Astrocyte (in vitro differentiated cells and primary cell): ENCODE measurements around the gene F10. TPM values are rescaled to one million over a fixed set of nuclear protein-coding genes. Genes with fewer than 3 reads are reported as not detected.

Experiments used
- DNase-seq: peaks from one replicate; pipeline ENCODE4 v3.0.0-alpha.2; 2010; ENCODE audit warnings: low read depth
- FAIRE-seq: peaks from 2 replicates; lab custom pipeline; 2011; peaks lifted over from hg19 to GRCh38; lab: Jason Lieb, UNC
- H2AFZ ChIP-seq: 2 replicates; pipeline ENCODE4 v1.6.0; 2012; ENCODE audit warnings: low read depth, low read length, inconsistent platforms
- H3K27ac ChIP-seq: 2 replicates; pipeline ENCODE4 v1.5.1; 2011; ENCODE audit warnings: low read depth, low read length, inconsistent platforms
- H3K27me3 ChIP-seq: 2 replicates; pipeline ENCODE4 v1.6.0; 2011; ENCODE audit warnings: low read length, inconsistent platforms; ENCODE audit not compliant: insufficient read depth
- H3K36me3 ChIP-seq: 2 replicates; pipeline ENCODE4 v1.5.1; 2011; ENCODE audit warnings: low read length, inconsistent platforms; ENCODE audit not compliant: insufficient read depth
- H3K4me1 ChIP-seq: 2 replicates; pipeline ENCODE4 v1.5.1; 2011; ENCODE audit warnings: low read length, inconsistent platforms; ENCODE audit not compliant: insufficient read depth
- H3K4me2 ChIP-seq: 2 replicates; pipeline ENCODE4 v1.6.0; 2012; ENCODE audit warnings: low read length, inconsistent platforms
- H3K4me3 ChIP-seq: 2 replicates; pipeline ENCODE4 v1.5.1; 2011; ENCODE audit warnings: low read depth, mild to moderate bottlenecking, low read length, inconsistent platforms; ENCODE audit not compliant: insufficient read depth
- H3K79me2 ChIP-seq: 2 replicates; pipeline ENCODE4 v1.6.0; 2012; ENCODE audit warnings: mild to moderate bottlenecking, low read length, inconsistent platforms; ENCODE audit not compliant: insufficient read depth
- H3K9ac ChIP-seq: 2 replicates; pipeline ENCODE4 v1.6.0; 2012; ENCODE audit warnings: mild to moderate bottlenecking, low read length, inconsistent platforms
- H3K9me3 ChIP-seq: 2 replicates; pipeline ENCODE4 v1.5.1; 2012; ENCODE audit warnings: low read depth, mild to moderate bottlenecking, low read length, inconsistent platforms; ENCODE audit not compliant: insufficient read depth
- H4K20me1 ChIP-seq: 2 replicates; pipeline ENCODE4 v1.6.0; 2012; ENCODE audit warnings: low read length, inconsistent platforms; ENCODE audit not compliant: insufficient read depth
- H3K27ac Mint-ChIP-seq: one replicate; pipeline ENCODE4 v1.8.0; 2021; ENCODE audit warnings: mild to moderate bottlenecking, mixed read lengths; ENCODE audit not compliant: unreplicated experiment
- H3K27me3 Mint-ChIP-seq: one replicate; pipeline ENCODE4 v1.8.0; 2021; ENCODE audit warnings: low read depth, mixed read lengths; ENCODE audit not compliant: unreplicated experiment
- H3K36me3 Mint-ChIP-seq: one replicate; pipeline ENCODE4 v1.8.0; 2021; ENCODE audit warnings: low read depth, mixed read lengths; ENCODE audit not compliant: unreplicated experiment
- H3K4me1 Mint-ChIP-seq: one replicate; pipeline ENCODE4 v1.8.0; 2021; ENCODE audit warnings: low read depth, mixed read lengths; ENCODE audit not compliant: unreplicated experiment
- H3K4me3 Mint-ChIP-seq: one replicate; pipeline ENCODE4 v1.8.0; 2021; ENCODE audit warnings: mild to moderate bottlenecking, moderate library complexity, mixed read lengths; ENCODE audit not compliant: unreplicated experiment
- H3K9me3 Mint-ChIP-seq: one replicate; pipeline ENCODE4 v1.8.0; 2021; ENCODE audit warnings: mild to moderate bottlenecking, mixed read lengths; ENCODE audit not compliant: unreplicated experiment
- EZH2 ChIP-seq: IDR thresholded peaks from 2 replicates; pipeline ENCODE4 v1.6.1; 2012; ENCODE audit warnings: mild to moderate bottlenecking, low read length, inconsistent platforms; ENCODE audit not compliant: insufficient read depth
- total RNA-seq: library from RNA; stranded (reverse); gene quantifications from 2 replicates; pipeline ENCODE4 v1.2.1, GENCODE V29; 2021
- TF ChIP-seq, protein P1 (sequence below): IDR thresholded peaks from 2 replicates; pipeline ENCODE4 v1.5.1; 2011; ENCODE audit warnings: low read depth, mild to moderate bottlenecking, inconsistent platforms, low read length, moderate library complexity; ENCODE audit not compliant: insufficient read depth

F10 gene
- total RNA-seq, 1 donor from 2014 or later = 0.45 TPM

DNA sequence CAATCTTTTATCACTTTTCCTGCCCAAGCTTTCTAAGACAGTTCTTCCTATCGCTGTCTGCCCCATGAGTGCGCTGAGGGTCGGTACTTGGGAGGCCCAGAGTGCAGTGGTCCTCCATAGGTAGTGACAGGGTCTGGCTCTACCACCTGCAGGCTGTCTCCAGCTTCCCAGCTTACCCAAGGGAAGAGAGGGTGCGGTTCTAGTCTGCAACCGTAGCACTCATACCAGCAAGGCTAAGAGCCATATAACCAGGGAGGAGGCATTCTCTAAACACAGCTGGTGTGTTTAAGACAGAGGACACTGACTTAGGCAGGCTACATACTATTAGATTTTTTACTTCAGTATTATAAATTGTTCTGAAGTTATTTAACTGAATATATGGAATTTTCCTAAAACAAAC, 44.1 kb downstream of the F10 start:
- Histone ChIP-seq H3K27me3 (no peaks in the 10 kb centered on the region), H3K9ac (no peak overlapping the region), H3K4me2 (no peak overlapping the region), H3K27ac (no peak overlapping the region), H2AFZ (no peak overlapping the region), H3K4me3 (no peak overlapping the region), H3K9me3 (no peaks in the 10 kb centered on the region), H3K79me2 (no peaks in the 10 kb centered on the region), H4K20me1 (no peaks in the 10 kb centered on the region), H3K36me3 (peaks cover 5% of the 10 kb centered on the region), H3K4me1 (no peaks in the 10 kb centered on the region)
- TF ChIP-seq, protein P1, sequence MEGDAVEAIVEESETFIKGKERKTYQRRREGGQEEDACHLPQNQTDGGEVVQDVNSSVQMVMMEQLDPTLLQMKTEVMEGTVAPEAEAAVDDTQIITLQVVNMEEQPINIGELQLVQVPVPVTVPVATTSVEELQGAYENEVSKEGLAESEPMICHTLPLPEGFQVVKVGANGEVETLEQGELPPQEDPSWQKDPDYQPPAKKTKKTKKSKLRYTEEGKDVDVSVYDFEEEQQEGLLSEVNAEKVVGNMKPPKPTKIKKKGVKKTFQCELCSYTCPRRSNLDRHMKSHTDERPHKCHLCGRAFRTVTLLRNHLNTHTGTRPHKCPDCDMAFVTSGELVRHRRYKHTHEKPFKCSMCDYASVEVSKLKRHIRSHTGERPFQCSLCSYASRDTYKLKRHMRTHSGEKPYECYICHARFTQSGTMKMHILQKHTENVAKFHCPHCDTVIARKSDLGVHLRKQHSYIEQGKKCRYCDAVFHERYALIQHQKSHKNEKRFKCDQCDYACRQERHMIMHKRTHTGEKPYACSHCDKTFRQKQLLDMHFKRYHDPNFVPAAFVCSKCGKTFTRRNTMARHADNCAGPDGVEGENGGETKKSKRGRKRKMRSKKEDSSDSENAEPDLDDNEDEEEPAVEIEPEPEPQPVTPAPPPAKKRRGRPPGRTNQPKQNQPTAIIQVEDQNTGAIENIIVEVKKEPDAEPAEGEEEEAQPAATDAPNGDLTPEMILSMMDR = no peak
- no peak for TF ChIP-seq EZH2
- FAIRE-seq (no peak), DNase-seq (no peak)
- Mint-ChIP-seq H3K36me3 (peaks cover 13% of the 10 kb centered on the region), H3K27me3 (peaks cover 8% of the 10 kb centered on the region), H3K4me1 (peaks cover 3% of the 10 kb centered on the region), H3K4me3 (no peak overlapping the region), H3K9me3 (peaks cover 2% of the 10 kb centered on the region), H3K27ac (no peak overlapping the region)

- TF ChIP-seq, protein P1 = no peak
- no peak for TF ChIP-seq EZH2
- Histone ChIP-seq H4K20me1 (no peaks in the 10 kb centered on the region), H3K4me3 (no peak overlapping the region), H3K9me3 (no peaks in the 10 kb centered on the region), H3K4me2 (no peak overlapping the region), H3K27me3 (no peaks in the 10 kb centered on the region), H3K27ac (no peak overlapping the region), H3K36me3 (peaks cover 5% of the 10 kb centered on the region), H3K79me2 (no peaks in the 10 kb centered on the region), H3K9ac (no peak overlapping the region), H3K4me1 (no peaks in the 10 kb centered on the region), H2AFZ (no peak overlapping the region)
- Mint-ChIP-seq H3K4me3 (no peak overlapping the region), H3K9me3 (peaks cover 2% of the 10 kb centered on the region), H3K27me3 (peaks cover 8% of the 10 kb centered on the region), H3K27ac (no peak overlapping the region), H3K4me1 (peaks cover 3% of the 10 kb centered on the region), H3K36me3 (peaks cover 16% of the 10 kb centered on the region)
- no peak for FAIRE-seq
- no peak for DNase-seq
These were observed 44.6 kb downstream of the F10 start for GRCh38 chr13:113167155-113167554.

DNA sequence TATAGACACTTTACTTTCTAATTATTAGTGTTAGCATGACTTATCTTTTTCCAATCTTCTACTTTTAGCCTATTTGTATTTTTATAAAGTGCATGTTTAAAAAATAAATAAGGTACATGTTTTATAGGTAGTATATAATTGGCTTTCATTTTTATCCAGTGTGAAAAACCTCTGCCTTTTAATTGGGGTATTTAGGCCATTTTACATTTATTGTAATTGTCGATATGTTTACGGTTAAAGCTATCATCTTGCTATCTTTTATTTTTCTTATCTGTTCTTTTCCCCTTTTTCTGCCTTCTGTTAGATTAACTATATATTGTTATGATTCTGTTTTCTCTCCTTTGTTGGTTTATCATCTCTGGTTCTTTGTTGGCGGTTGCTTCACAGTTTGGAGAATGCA, 45.0 kb downstream of the F10 start:
- peaks cover 16% of the 10 kb centered on the region for H3K36me3 Mint-ChIP-seq

More for the DNA sequence above, 45.0 kb downstream of the F10 start:
- no peaks in the 10 kb centered on the region for H3K9me3 ChIP-seq
- no peak overlapping the region for H3K27ac Mint-ChIP-seq
- H3K27ac ChIP-seq = no peak overlapping the region
- H3K27me3 Mint-ChIP-seq = peaks cover 8% of the 10 kb centered on the region
- no peaks in the 10 kb centered on the region for H3K27me3 ChIP-seq
- no peak overlapping the region for H2AFZ ChIP-seq
- H3K4me1 ChIP-seq = no peaks in the 10 kb centered on the region
- FAIRE-seq (no peak), DNase-seq (no peak)
- no peaks in the 10 kb centered on the region for H4K20me1 ChIP-seq
- no peak overlapping the region for H3K4me2 ChIP-seq
- H3K9me3 Mint-ChIP-seq = peaks cover 2% of the 10 kb centered on the region
- H3K4me1 Mint-ChIP-seq = peaks cover 3% of the 10 kb centered on the region
- H3K4me3 ChIP-seq = no peak overlapping the region
- no peaks in the 10 kb centered on the region for H3K79me2 ChIP-seq
- no peak for TF ChIP-seq EZH2
- TF ChIP-seq, protein P1 = no peak
- H3K4me3 Mint-ChIP-seq = no peak overlapping the region
- peaks cover 5% of the 10 kb centered on the region for H3K36me3 ChIP-seq
- H3K9ac ChIP-seq = no peak overlapping the region
